HG03097 (cell line): ENCODE data around the gene UGT1A5.

Source experiments
- ATAC-seq: cut with Tn5 transposase; IDR thresholded peaks from one replicate; pipeline ENCODE4 v1.9.1; 2021; ENCODE audit not compliant: unreplicated experiment, low FRiP score

The UGT1A5 gene

DNA sequence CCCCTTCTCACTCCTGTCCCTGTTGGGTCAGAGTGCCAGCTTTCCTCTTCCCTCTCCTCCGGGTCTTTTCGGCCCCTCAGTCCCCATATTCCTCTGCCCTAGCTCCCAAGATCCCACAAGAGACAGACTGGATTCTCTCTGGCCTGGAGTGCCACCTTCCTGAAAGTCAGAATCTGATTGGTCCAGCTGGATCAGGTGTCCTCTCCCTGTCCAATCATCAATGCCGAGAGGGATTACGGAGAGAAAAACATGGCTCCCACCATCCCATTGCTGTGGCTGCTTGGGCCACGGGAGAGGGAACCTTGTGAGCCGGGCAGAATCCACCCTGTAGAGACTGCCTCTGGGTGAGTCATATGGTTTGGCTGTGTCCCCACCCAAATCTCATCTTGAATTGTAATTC, 62.7 kb downstream of the UGT1A5 start:
- ATAC-seq: no peak

DNA sequence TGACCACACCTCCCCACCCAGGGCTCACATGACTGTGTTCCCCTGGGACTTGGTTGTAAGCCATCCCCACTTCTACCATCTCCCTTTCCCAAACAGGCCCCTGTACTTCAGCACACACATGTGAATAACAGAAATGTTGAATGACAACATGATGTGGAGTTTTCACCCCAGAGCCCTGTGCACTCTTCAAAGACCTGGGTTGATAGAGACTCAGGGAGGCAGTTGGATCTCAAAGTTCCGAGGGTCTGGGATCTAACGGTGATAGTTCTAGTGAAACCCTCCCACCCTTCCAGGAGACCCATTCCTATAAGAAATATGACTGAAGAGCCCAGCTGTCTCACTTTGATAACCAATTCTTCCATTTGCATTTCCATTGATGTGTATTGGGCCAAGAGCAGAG, 65.3 kb downstream of the UGT1A5 start, which contains the start of gene MROH2A:
MROH2A (plus strand) TSS at position 301 of the 400 bp plus-strand sequence. CDS start 1,029 bp downstream, outside the sequence.
- ATAC-seq: no peak

- ATAC-seq: no peak
Measured at GRCh38 chr2:233779722-233780121, 67.0 kb downstream of the UGT1A5 start.

- ATAC-seq: no peak
Measured at GRCh38 chr2:233780771-233781170, 68.1 kb downstream of the UGT1A5 start.

DNA sequence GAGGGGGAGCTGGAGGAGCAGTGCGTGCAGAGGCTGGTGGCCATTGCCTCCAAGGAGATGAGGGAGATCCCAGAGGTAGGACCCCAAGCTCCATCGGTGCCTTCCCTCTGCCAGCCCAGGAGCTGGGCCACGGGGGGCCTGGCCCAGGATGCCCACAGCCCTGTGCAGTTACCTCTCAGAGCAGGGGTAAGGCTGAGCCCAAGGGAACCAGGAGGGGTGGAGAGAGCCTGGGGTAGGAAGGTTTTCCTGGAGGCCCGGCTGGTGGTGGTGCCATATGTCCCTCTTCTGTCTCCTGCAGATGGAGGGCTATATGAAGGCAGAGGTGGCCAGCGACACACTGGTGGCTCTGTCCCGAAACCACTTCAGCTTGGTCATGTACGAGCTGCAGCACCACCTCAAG, 76.8 kb downstream of the UGT1A5 start:
- ATAC-seq: no peak

DNA sequence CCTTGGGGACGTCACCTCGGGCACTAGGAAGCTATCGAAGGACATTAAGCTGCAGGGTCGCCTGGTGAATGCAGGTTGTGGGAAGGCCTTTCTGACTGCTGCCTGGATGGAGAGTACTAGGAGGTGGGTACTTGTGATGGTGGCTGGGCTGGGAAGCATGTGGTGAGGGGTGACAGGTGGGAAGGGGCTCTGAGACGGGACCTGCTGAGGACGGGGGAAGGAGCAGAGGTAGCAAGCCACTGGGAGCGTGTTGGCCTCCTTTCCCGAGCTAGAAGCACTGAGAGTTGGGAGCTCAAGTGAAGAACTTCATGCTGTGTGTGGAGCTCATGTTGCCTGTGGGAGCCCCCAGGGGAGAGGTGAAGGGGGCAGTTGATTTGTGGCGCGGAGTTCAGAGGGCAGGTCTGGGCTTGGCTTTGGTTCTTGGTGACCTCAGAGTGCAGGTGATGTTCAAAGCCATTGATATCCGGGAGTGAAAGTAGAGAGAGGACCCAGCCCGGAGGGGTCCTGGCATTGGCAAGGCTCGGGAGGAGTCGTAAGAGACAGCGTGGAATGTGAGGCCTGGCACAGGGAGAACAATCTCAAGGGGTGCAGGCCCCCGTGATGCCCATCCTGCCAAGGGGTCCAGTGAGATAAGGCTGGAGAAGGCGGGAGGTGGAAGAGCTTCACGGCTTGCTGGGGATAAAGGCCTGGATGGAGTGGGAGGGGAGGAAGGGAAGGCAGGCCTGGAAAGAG, 78.6 kb downstream of the UGT1A5 start:
- no peak for ATAC-seq

DNA sequence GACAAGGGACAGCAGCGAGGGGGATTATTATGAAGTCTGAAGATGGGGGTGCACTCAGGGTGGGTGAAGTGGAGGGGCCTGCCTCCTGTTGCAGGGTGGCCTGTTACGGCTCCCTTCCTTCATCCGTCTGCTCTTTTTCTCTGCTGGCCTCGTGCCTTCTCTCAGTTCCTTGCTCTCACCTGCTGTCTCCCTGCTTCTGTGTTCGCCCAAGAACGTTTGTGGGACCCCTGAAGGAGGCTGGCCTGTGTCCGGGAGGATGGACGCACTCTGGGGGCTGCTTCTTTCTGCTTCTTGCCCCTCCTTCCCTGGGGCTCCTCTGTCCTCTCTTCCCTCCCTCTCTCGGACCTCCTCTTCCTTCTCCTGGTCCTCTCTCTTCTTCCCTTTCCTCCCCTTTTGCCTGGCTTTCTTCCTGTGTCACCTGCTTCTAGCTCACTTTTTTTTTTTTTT, 79.2 kb downstream of the UGT1A5 start:
- no peak for ATAC-seq

DNA sequence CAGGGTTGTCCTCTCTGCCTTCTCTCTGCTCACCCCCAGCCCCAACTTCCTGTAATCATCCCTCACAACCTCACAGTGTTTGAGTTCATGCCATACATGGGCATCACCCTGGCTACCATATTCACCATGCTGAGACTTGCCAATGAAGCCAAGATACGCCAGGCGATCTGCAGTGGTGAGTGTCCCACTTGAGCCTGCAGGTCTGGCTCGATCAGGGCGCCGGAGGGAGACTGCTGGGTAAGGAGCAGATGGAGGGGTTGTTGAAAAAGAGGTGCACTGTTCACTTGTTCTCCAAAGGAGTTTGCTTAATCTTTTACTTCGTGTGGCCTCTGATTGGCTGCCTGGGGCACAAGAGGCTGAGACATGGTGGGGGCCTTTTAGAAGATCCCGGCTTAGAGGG, 80.0 kb downstream of the UGT1A5 start:
- ATAC-seq: no peak

GRCh38 chr2:233793465-233794127, 80.9 kb downstream of the UGT1A5 start:
- no peak for ATAC-seq

DNA sequence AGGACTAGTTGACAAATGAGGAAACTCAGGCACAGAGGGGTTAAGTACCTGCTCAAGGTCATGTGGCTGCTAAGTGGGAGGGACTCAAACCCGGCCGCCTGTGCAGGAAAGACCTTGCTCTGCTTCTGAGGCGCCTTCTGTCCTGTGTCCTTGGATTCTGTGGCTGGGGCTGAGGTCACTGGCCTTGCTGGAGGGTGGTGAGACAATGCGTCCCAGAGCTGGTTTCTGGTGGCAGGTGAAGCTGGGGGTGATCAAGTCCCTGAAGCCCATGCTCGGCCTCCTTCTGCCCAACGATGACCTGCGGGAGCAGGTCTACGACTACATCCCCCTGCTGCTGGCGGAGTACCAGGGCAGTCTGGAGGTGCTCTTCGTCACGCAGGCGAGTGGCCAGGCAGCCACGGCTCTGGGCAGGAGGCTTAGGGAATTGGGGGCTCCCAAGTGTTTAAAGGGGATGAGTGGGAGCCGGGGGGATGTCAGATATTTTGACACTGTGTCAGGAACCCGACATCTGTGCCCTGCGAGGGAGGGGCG, 81.5 kb downstream of the UGT1A5 start:
- no peak for ATAC-seq

DNA sequence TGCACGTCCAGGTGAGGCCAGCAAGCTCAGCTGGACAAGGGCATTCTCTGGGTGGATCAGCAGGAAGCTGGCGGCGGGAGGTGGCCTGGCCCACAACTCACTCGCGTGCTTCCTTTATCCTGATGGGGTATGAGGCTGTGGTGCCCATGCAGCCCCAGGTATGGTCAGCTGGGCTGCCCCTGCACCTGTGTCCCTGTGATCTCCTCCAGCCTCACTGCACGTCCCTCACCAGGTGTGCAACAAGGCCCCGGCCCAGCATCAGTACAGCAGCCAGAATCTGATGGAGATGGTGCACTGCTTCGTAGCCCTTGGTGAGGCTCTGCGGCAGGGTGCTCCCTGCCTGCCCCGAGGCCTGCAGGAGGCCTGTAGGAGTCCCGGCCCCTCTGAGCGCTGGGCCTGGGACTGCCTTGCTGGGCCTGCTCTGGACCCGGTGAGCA, 83.0 kb downstream of the UGT1A5 start:
- ATAC-seq: no peak

DNA sequence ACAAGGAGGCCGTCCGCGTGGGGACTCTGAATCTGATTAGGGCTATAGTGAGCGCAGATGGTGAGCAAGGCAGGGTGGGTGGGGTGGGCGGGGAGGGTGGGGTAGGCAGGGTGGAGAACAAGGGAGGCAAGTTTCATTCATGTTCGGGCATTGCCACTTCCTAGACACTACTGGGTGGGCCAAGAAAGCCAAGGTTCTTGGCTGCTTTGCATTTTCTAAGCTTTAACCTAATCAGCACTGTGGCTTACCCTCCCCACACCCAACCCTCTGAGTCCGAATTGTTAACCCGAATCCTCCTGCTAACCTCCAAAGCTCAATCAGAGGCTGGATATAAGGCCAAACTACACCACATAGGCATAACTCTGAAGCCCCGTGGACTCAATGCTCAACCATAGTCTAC, 83.5 kb downstream of the UGT1A5 start:
- no peak for ATAC-seq

- ATAC-seq: no peak
Measured at GRCh38 chr2:233798335-233799086, 85.8 kb downstream of the UGT1A5 start.

GRCh38 chr2:233799087-233799665, 86.5 kb downstream of the UGT1A5 start:
- ATAC-seq: no peak

DNA sequence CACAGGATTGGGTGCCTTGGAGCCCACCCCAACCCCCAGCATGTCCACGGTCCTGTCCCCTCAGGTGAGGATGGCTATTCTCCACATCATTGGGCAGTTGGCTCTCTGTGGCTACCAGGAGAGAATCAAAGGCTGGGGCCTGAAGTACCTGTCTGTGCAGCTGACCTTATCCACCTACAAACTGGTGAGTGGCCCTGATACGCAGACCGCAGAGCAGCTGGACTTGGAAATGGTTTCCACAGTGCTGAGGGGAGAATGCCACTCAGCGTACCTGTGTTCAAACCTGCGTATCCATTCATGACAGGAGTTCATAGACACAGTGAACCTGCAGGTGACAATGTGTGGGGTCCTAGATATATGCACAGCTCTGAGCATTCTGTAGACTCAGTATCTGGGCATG, 87.0 kb downstream of the UGT1A5 start:
- no peak for ATAC-seq

GRCh38 chr2:233800208-233800607, 87.5 kb downstream of the UGT1A5 start:
- no peak for ATAC-seq

GRCh38 chr2:233801357-233802131, 88.8 kb downstream of the UGT1A5 start:
- no peak for ATAC-seq

DNA sequence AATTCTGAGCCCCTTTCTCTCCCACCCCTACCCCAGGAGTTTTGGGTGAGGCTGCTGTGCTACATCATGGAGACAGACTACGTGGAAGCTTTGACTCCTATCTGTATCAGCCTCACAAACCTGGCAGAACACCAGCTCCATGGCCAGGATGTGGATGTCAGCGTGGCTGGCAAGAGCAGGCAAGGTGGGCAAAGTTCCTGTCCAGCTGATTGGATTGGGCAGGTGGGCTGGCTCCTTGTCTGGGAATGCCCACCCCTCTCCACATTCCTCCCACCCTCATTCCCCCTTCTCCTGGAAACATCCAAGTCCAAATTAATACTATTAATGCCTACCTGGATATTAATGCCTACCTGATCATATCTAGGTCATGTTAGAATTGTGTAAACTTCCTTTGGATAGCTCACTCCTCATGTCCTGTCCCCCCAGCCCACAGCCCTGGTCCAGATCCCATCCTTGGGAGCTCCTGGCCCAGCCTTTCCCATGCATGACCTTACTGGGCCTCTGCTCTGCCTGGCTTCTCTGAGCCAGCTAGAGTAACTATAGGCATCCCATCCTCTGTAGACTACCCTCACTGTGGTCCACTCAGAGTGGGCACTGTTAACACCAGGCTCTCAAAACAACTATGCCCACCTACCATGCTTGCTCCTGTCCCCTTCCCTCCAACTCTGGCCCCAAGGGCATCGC, 89.6 kb downstream of the UGT1A5 start:
- ATAC-seq: no peak

- ATAC-seq: no peak
Measured at GRCh38 chr2:233803292-233803911, 90.7 kb downstream of the UGT1A5 start.
